ENCODE data around the gene ITM2C.

- TF ChIP-seq EZH2 (IDR thresholded peaks at IDR 0.05; ENCODE audit: low read length) (no peak), CTCF (optimal IDR thresholded peaks at IDR 0.05 in 1 of 3, IDR thresholded peaks at IDR 0.05 in 1 of 3, conservative IDR thresholded peaks at IDR 0.05 in 1 of 3; ENCODE audit: extremely low read depth in 1 of 3, insufficient read depth in 2 of 3, low read length in 3 of 3) (no peak)
Observed at GRCh38 chr2:230924092-230924469, 59.3 kb downstream of the ITM2C start.
